ENCODE measurements around the gene ANKRD60. TPM values are rescaled to one million over a fixed set of nuclear protein-coding genes. Genes with fewer than 3 reads are reported as not detected.

Gene ANKRD60
- total RNA-seq, 2 donors from 2014 or later = not detected

DNA sequence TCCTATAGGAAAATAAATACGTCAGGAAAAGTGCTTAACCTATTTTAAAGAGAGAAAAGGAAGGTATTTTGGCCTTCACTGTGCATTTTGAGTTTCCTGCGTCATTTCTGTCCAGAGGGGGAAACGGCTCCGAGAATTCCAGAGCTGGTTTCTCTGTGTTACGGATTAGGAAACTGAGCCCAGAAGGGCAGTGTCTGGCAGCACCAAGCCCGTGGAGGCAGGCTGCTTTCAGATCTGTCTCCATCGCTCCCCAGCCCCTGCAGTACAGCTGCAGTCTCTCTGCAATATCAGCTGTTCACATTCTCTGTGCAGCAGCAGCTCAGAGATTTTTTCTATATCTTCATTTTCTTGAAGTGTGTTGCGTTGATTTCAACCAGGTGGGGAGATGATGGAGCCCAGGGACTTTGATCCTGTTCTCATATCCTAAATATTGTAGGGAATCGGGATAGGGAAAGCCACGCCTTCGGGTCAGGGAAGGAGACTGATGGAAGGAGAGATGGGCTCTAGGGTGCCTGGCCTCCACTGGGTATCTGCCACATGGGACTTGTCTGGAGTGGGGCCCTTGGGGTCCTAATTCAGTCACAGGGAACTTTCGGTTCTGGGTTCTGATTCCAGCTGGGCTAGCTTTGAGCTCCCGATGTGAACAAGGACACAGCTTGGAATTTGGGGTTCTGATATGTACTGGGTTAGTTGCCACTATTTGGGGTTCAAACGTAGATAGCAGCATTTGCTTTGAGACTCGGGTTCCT lies 2.8 kb downstream of the ANKRD60 start:
- no peaks in the 10 kb centered on the region for H3K36me3 ChIP-seq
- no peaks in the 10 kb centered on the region for H3K9me3 ChIP-seq
- peaks cover 26% of the 10 kb centered on the region for H3K27me3 ChIP-seq
- intact Hi-C loops (cut with DNase I) = no loop called here
- no peak overlapping the region for H3K4me3 ChIP-seq
- no peaks in the 10 kb centered on the region for H3K4me1 ChIP-seq
- no peak for DNase-seq
- H3K27ac ChIP-seq = no peak overlapping the region
- TF ChIP-seq CTCF (IDR thresholded peaks at IDR 0.05) = no peak
- no peak overlapping the region for H3K9ac ChIP-seq (ENCODE audit: low read depth in 2 of 2, low read length in 2 of 2)

DNA sequence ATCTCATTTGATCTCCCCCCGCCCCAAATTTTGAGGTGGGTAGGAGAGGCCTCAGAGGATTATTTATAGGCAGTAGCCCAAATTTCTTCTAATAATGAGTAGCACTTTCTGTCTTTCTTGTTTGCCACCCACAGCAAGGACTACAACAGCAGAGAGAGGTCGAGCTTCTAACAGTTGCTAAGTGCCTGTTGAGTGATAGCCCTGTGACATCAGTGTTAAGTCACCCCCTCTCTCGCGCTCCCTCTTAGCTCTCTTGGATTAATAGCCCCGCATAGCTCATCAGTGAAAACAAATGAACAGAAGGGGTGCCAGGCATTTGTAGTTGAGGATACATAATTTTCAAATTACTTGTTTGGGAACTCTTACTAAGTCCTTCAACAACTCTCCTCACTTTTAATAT lies 3.5 kb downstream of the ANKRD60 start:
- H3K36me3 ChIP-seq = no peaks in the 10 kb centered on the region
- no peak overlapping the region for H3K4me3 ChIP-seq
- H3K9ac ChIP-seq (ENCODE audit: low read depth in 2 of 2, low read length in 2 of 2) = no peak overlapping the region
- no peak for DNase-seq
- no peaks in the 10 kb centered on the region for H3K4me1 ChIP-seq
- H3K27ac ChIP-seq = no peak overlapping the region
- TF ChIP-seq CTCF (IDR thresholded peaks at IDR 0.05) = no peak
- H3K27me3 ChIP-seq = peaks cover 26% of the 10 kb centered on the region
- intact Hi-C loops (cut with DNase I) = no loop called here
- no peaks in the 10 kb centered on the region for H3K9me3 ChIP-seq

DNA sequence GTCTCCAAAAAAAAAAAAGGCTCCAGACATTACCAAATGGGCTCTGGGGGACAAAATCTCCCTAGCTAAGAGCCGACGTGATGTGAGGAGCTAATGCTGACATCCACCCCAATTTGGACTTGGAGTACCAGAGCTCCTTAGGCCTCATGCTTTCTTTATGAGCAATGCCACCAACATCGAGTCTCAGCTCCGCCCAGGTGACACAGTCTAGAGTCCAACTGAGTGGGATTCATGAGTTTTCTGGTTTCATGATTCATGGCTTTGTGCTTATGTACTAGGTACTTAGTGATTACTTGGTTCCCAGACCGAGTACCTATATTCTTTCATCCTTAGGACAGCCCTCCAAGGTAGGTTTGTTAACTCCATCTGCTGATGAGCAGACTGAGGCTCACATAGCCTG lies 4.4 kb downstream of the ANKRD60 start:
- peaks cover 23% of the 10 kb centered on the region for H3K27me3 ChIP-seq

DNA sequence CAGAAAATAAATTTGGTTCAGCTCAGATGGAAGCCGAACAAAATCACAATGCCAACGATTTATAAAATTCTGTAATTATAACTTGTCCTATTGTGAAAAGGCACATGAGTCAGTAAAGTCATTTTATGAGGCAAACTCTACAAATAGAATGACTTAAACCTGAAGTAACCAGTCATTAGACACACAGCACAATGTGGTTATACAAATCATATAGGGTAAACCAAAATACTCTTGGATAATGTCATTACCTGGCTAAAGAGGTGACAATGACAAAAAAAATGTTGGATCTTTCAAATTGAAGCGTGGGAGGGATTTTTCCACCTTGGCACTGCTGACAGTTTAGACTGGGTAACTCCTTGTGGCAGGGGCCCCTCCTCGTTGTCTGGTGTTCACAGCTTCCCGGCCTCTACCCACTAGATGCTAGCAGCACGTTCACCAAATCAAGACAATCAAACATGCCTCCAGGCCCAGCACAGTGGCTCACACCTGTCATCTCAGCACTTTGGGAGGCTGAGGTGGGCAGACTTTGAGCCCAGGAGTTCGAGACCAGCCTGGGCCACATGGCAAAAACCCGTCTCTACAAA lies 5.0 kb downstream of the ANKRD60 start:
- no peaks in the 10 kb centered on the region for H3K9me3 ChIP-seq
- no peak overlapping the region for H3K9ac ChIP-seq (ENCODE audit: low read depth in 2 of 2, low read length in 2 of 2)
- H3K4me1 ChIP-seq = no peaks in the 10 kb centered on the region
- no peak for TF ChIP-seq CTCF (IDR thresholded peaks at IDR 0.05)
- intact Hi-C loops (cut with DNase I) = no loop called here
- no peak for DNase-seq
- peaks cover 17% of the 10 kb centered on the region for H3K27me3 ChIP-seq
- no peaks in the 10 kb centered on the region for H3K36me3 ChIP-seq
- no peak overlapping the region for H3K4me3 ChIP-seq
- no peak overlapping the region for H3K27ac ChIP-seq

More for the DNA sequence above, 4.4 kb downstream of the ANKRD60 start:
- DNase-seq = no peak
- Histone ChIP-seq H3K9me3 (no peaks in the 10 kb centered on the region), H3K4me1 (no peaks in the 10 kb centered on the region), H3K4me3 (no peak overlapping the region), H3K36me3 (no peaks in the 10 kb centered on the region), H3K27ac (no peak overlapping the region), H3K9ac (ENCODE audit: low read depth in 2 of 2, low read length in 2 of 2) (no peak overlapping the region)
- intact Hi-C loops (cut with DNase I) = no loop called here
- no peak for TF ChIP-seq CTCF (IDR thresholded peaks at IDR 0.05)

GRCh38 chr20:58222446-58222845 lies 6.0 kb downstream of the ANKRD60 start:
- no peak for DNase-seq
- Histone ChIP-seq H3K27me3 (peaks cover 8% of the 10 kb centered on the region), H3K36me3 (no peaks in the 10 kb centered on the region), H3K4me1 (no peaks in the 10 kb centered on the region), H3K9ac (ENCODE audit: low read depth in 2 of 2, low read length in 2 of 2) (no peak overlapping the region), H3K27ac (no peak overlapping the region), H3K4me3 (no peak overlapping the region), H3K9me3 (no peaks in the 10 kb centered on the region)
- no peak for TF ChIP-seq CTCF (IDR thresholded peaks at IDR 0.05)
- intact Hi-C loops (cut with DNase I) = no loop called here

Measured in colonic mucosa (tissue), 4 donors.